CD4-positive, alpha-beta T cell treated with Interleukin-15 for 4 hours (primary cell): ENCODE data around the gene BBOX1.

Experiments used
- DNase-seq: peaks from one replicate; pipeline ENCODE4 v3.0.0-alpha.2; 2020; ENCODE audit warnings: low spot score

Gene BBOX1

DNA sequence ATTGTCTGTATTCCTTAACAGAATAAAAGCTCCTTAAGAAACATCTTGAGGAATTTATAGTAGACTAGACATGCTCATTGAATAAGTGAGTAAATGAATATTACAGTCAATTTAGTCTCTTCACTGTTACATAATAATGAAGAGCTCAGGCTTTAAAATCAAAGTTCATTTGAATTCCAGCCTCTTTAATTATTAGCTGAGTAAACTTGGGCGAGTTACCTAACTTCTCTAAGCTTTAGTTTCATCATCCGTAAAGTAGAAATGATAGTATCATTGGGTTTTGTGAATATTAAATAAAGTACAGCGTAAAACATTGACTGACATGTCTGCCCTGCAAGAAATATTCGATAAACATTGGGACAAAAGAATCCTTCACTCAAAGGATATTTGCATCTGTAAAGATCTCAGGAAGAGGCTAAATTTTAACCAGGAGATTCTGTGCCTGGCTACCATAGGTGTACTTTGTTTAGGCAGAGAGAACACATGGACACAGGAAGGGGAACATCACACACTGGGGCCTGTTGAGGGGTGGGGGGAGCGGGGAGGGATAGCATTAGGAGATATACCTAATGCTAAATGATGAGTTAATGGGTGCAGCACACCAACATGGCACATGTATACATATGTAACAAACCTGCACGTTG, 15.2 kb upstream of the BBOX1 start:
- no peak for DNase-seq

GRCh38 chr11:27025957-27026733, 14.5 kb upstream of the BBOX1 start:
- no peak for DNase-seq

- no peak for DNase-seq
Observed at GRCh38 chr11:27028561-27028965, 12.1 kb upstream of the BBOX1 start.

DNA sequence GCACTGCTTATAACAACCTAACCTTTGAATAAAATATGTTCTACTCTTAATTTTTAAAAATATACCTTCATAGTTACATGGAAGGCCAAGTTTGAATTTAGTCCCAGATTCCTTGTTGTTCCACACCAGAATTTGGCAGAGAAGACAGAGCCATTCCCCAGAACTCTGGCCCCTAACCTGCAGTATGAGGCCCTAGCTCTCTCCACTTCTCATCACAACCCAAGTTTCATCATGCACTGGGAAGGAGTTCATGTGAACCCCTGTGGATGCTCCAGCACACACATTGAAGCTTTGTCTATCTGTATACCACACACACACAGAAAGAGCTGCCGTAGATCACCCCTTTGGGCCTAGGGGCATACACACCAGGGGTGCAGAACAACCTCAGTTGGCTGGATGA, 10.6 kb upstream of the BBOX1 start:
- DNase-seq, result no peak

GRCh38 chr11:27031754-27032153, 8.9 kb upstream of the BBOX1 start:
- no peak for DNase-seq

- no peak for DNase-seq
Observed at GRCh38 chr11:27039873-27040272, 742 bp upstream of the BBOX1 start.

DNA sequence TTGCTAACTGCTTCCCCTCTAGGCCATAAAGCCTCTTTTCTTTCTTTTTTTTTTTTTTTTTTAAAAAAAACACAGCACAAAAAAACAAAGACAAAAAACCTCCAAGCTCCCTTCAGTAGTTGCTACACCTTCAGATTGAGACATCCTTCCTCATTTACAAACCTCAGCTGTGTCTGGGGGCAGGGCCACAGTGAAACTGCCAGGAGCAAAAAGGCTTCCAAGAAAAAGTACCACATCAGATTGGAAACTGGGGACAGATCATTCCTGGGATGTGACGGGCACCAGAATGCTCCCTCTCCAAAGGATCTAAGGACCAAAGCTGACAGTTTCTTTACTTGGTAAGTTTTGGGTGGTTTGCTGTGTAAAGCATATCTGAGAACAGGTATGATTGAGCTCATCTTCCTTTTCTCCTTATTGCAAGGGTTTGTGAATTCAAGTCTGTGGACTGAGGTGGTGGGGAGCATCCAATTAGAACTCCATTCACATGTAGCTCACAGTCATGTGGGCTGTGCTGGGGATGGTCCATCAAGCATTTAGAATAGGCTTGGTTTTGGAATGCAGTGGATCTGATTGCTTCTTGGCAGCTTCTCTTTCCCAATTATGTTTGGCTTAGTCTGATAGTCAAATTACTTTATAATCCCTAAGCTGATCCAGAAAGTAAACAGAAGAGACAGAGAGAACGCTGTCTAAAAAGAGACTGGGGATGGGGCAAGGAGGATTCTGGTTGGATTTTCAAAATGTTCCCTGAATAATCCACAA, 705 bp downstream of the BBOX1 start:
- DNase-seq, result no peak

DNA sequence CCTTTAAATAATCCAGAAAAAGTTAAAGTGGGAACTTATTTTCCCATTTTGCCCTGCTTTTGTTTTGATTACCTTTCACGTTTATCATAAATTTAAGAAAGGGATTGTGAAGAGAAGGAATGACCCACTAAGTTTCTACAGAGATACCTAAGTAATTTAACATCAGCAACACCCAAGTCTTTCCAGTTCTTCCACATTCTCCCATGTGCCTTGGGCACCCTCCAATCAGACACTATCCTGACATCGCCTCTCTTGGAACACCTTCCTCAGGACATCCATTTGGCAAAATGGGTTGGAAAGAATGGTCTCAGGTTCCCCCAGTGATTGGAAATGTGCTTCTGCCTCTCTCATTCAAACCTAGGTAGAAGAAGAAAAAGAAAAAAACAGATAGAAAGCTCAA, 6.3 kb downstream of the BBOX1 start:
- DNase-seq, result no peak

DNA sequence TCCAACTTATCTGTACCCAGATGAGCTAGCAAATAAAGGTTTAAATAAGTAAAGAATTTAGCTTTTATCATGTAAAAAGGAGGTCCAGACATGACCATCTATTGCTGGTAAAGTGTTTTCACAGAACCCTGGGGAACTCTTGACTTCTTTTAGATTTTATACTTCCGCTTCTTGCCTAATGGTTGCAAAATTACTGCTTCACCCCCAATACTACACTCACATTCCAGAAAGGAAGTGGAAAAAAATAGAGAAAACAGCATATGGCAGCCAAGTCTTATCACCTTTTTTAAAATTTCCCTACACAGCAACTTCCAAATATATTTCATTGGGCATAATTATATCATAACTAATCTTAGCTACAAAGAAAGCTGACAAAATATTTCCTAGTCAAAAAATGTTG, 12.1 kb downstream of the BBOX1 start:
- no peak for DNase-seq

GRCh38 chr11:27055065-27055682, 14.6 kb downstream of the BBOX1 start:
- DNase-seq, result no peak

DNA sequence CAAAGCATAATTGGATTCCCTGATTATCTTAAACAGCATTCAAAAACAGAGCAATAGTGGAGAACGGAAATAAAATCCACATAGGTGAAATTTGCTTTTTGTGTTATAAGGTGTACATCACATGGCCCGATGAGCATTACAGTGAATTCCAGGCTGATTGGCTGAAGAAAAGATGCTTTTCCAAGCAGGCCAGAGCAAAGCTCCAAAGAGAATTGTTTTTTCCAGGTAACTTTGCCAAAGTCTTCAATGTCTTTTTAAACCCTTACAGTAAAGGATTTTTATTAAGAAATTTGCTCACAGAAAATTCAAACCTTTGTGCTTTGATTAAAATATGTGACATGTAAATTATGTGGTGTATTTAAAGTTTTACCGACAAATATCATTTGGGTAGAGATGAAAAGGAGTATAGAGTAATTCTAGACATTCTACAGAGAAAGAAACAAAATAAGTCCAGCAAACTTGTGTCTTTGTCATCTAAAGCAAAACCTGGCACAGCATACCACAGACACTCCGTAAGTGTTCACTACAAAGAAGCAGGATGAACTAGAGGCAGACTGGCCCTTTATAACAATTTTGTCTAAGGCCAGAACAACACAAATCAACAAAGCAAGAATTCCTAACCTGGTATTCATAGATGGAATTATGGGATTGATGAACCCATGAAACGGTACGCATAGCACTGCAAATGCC, 16.6 kb downstream of the BBOX1 start:
- no peak for DNase-seq

- no peak for DNase-seq
Observed at GRCh38 chr11:27058456-27058855, 17.8 kb downstream of the BBOX1 start.

- no peak for DNase-seq
Observed at GRCh38 chr11:27059431-27059830, 18.8 kb downstream of the BBOX1 start.

DNA sequence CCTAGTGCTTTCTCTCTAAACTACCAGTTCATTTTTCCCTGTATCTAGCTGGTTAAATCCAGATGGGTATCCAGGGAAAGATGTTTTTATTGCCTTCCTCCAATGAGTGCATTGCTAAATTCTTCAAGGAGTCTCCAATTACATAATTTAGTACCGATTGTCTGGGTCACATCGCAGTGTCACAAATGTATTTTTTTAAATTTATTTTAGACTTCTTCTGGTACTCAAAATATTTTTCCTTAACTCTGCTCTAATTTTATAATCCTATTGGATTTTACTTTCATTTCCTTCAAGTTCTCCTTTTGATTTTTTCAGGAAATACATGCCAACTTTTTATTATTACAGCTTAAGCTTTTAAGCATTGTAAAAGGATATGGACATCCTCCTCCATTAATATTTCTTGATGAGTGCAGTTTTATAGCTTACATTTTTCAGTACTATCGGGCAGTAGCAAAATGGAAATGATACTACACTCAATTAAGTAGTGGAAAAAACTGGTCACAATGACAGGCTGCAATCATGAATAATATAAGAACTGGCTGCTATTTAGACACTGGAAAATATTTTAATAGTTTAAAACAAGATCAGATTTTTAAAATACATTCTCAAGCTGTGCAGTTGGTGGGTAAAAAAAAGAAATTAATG, 20.3 kb downstream of the BBOX1 start:
- no peak for DNase-seq

DNA sequence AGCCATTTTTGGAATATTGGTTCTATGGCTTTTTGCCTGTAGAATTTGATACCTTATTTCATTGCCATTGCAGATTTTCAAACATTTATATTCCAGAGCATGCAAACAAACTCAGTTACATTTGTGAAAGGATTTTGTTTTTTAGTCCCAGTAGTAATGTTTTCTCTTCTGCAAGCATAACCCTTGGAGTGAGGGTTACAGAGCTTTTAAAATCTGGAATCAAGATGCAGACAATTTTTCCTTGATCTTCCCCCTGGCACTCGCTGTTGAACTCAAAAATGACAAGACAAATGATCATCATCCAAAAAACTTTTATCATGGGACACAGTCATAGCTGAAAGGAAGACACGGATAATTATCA, 20.8 kb downstream of the BBOX1 start:
- DNase-seq, result no peak

DNA sequence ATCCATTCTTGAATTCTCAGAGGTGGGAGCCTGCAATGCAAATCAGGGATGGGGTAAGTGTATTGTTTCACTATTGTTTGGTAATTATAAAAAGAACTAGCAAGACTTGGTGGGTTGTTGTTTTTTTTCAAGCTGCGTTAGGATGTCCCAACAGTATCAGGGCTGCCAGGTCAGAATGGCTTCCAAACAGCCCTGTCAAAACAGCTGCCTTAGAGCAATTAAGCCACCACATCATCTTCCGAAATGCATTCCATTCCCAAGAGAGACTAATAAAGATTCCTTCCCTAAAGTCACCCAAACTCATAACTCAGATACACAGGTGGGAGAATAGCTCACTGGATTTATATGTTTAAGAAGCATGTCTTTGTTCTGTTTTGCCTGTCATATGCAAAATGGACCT, 23.5 kb downstream of the BBOX1 start:
- no peak for DNase-seq

GRCh38 chr11:27075192-27075591, 34.6 kb downstream of the BBOX1 start:
- no peak for DNase-seq

DNA sequence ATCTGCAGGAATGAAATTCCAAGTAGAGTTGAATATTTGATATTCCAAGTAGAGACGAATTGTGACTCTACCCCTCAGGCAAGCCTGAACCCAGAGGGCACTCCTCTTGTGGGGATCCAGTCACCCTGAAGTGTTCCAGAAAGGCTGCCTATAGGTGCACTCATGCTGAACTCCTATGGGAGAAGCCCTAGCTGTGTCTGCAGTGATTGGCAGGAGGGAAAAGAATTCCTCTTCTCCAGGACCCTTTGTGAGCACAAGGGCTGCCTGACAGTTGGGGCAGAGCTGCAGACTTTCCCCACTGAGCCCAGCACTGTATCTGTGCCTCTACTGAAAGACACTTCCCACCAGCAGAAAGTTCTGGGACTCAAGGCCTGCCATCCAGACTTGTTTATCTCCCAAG, 35.0 kb downstream of the BBOX1 start:
- DNase-seq, result no peak

DNA sequence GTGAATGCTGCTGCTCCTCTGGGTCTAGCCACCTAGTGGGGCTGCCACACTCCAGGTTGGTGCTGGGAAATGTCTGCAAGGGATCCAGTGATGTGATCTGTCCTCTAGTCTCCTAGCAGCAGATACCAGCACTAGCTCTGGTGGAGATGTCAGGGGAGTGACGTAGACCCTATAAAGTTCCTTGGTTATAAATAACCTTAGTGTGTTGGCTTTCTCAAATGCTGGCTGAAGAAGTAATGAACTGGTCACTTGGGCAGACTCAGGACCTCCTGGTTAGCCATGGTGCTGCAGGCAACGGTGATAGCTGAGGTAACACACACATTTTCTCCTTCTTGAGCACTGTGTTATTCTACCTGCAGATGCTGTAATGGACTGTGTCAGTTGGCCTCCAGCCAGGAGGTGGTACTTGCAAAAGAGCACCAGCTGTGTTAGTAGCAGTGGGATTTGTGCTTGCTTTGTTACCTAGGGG, 35.5 kb downstream of the BBOX1 start:
- DNase-seq, result no peak

GRCh38 chr11:27081056-27081455, 40.4 kb downstream of the BBOX1 start:
- DNase-seq, result no peak

DNA sequence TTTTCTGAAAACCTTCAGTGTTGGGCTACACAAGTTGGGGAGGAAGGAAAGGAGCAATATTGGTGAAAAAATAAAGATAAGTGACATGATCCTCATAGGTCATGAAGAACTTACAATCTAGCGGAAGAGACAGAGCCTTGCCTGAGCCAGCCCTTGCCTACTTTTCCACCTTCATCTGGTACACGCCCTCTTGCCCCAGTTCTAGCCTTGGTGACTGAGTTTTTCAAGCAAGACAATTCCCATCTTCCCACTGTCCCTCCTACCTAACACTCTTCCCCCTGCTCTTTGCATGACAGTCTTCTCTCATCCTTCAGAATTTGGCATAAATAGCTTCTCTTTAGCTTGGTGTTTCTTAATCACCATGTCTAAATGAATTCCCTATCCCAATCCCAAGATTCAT, 42.6 kb downstream of the BBOX1 start:
- DNase-seq, result no peak

DNA sequence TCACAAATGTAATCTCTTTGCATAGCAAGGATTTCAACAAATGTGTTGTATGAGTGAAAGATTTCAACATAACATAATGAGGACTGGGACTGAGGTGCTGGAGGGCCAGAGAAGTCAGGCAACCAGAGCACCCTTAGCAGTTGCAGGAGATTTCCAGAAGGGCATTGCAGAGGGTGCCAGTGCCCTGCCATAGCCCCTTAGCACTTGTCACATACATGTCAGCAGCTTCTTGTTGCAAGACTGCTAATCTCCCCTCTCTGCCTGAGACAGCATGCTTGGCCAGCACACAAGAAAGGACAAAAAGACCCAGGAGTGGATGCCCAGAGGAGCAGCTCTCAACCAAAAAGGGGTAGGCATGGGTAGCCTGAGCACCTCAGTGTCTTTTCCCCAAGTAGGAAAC, 43.2 kb downstream of the BBOX1 start:
- DNase-seq, result no peak
